Gastroesophageal sphincter (tissue), 4 donors: ENCODE data around the gene ZNF74. TPM values are rescaled to one million over a fixed set of nuclear protein-coding genes. Genes with fewer than 3 reads are reported as not detected.
A peak's percentile ranks its signal among the peaks of the same experiment; 100 is the strongest.

Experiments used
- ATAC-seq: fragments of 150-250 bp; one replicate; pipeline ENCODE4 v1.9.1; 2016; ENCODE audit warnings: mild to moderate bottlenecking, moderate library complexity
- H3K27ac ChIP-seq, 4 donors: fragments of 200-600 bp; sonication (generic) in 3 of 4; 1 replicate in 3 of 4; 2 replicates in 1 of 4; pipeline ENCODE4 v1.5.1; 2016 to 2019
- H3K27me3 ChIP-seq: fragments of 200-600 bp; sonication (generic); one replicate; pipeline ENCODE4 v1.5.1; 2019
- H3K36me3 ChIP-seq, 2 donors: fragments of 200-600 bp; sonication (generic); one replicate each; pipeline ENCODE4 v1.5.1; 2019; ENCODE audit warnings: control low read depth in 1 of 2
- H3K4me1 ChIP-seq, 3 donors: fragments of 200-600 bp; sonication (generic); 1 replicate in 2 of 3; 2 replicates in 1 of 3; pipeline ENCODE4 v1.5.1; 2016 to 2019; ENCODE audit warnings: control low read depth in 2 of 3
- H3K4me3 ChIP-seq, 2 donors: fragments of 200-600 bp; sonication (generic); one replicate each; pipeline ENCODE4 v1.5.1; 2019; ENCODE audit warnings: mild to moderate bottlenecking in 1 of 2, moderate library complexity in 1 of 2
- H3K9me3 ChIP-seq, 3 donors: fragments of 200-600 bp; sonication (generic); one replicate each; pipeline ENCODE4 v1.5.1; 2017 to 2019; ENCODE audit warnings: control low read depth in 2 of 3
- EP300 ChIP-seq: sonication (generic); formaldehyde crosslinking; IDR thresholded peaks from one replicate; pipeline ENCODE4 v1.6.1; 2017; ENCODE audit warnings: antibody characterized with exemption, mild to moderate bottlenecking
- POLR2A ChIP-seq, 2 donors: fragments of 450-650 bp; IDR thresholded peaks; one replicate each; pipeline ENCODE4 v1.6.1; 2017; ENCODE audit warnings: antibody characterized with exemption in 2 of 2, mild to moderate bottlenecking in 2 of 2, moderate library complexity in 1 of 2
- POLR2AphosphoS5 ChIP-seq: sonication (generic); formaldehyde crosslinking; IDR thresholded peaks from one replicate; pipeline ENCODE4 v1.6.1; 2017; ENCODE audit warnings: antibody characterized with exemption
- WGBS, 2 donors: methylation state at CpG; one replicate each; pipeline ENCODE4 v1.1.5; 2018; ENCODE audit warnings: low coverage in 1 of 2; 5-methylcytosine and 5-hydroxymethylcytosine counted together
- total RNA-seq, 4 donors: library from RNA; depleted of rRNA; stranded (reverse); fragments of >200 nt; gene quantifications; one replicate each; pipeline ENCODE4 v1.1.0, GENCODE V29; 2016
- TF ChIP-seq, protein P1 (sequence below), 4 experiments: fragments of 200-600 bp in 2 of 4; fragments of 450-650 bp in 2 of 4; sonication (generic) in 1 of 4; IDR thresholded peaks; one replicate each; pipeline ENCODE4 v1.5.1; 2017 to 2019; ENCODE audit warnings: antibody characterized with exemption in 4 of 4, mild to moderate bottlenecking in 2 of 4, moderate library complexity in 2 of 4

ZNF74 gene
- total RNA-seq, 4 donors from 2014 or later: 8.6 to 19.9 (median 11.1) TPM

DNA sequence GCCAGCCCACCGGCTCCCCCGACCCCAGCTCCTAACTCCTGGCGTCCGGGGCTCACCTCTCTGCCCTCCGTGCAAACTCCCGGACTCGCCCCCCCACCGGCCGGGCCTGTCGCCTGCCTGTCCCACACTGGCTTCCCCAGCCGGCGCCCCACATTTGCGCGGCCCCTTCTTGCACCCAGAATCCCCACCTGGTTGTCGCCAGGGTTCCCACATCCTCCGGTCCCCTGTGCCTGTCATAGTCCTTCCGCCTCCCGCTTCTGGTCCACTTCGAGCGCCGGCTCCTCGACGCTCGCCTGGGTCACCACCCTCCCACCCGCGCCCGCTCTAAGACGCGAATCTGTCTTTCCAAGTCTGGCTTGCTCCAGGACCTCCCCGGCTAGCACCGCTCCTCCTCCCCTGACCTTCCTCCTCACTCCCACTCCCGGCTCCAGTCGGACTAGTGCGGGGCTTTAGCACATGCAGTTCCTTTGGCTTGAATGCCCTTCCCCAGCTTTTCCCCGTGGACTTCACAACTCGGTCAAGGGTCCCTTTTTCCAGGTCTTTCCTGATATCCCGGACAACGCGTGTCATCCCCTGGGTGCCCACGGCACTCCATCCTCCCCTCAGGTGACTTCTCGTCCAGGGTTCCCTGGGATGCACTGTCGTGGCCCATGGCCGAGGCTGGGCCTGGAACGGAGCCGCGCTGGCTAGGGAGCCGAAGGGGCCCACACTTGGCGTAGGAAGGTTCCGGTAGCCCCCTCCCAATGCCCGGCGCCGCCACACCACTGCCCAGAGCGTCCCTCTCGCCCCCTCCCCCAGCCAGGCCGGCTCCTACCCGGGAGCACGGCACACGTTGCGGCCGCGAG is 43.0 kb downstream of the ZNF74 start:
- TF ChIP-seq, protein P1, sequence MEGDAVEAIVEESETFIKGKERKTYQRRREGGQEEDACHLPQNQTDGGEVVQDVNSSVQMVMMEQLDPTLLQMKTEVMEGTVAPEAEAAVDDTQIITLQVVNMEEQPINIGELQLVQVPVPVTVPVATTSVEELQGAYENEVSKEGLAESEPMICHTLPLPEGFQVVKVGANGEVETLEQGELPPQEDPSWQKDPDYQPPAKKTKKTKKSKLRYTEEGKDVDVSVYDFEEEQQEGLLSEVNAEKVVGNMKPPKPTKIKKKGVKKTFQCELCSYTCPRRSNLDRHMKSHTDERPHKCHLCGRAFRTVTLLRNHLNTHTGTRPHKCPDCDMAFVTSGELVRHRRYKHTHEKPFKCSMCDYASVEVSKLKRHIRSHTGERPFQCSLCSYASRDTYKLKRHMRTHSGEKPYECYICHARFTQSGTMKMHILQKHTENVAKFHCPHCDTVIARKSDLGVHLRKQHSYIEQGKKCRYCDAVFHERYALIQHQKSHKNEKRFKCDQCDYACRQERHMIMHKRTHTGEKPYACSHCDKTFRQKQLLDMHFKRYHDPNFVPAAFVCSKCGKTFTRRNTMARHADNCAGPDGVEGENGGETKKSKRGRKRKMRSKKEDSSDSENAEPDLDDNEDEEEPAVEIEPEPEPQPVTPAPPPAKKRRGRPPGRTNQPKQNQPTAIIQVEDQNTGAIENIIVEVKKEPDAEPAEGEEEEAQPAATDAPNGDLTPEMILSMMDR (IDR thresholded peaks at IDR 0.05): no peak
- TF ChIP-seq POLR2A (IDR thresholded peaks at IDR 0.05): no peak
- TF ChIP-seq POLR2AphosphoS5: no peak
- no peak for TF ChIP-seq EP300
- Histone ChIP-seq H3K4me3 (peak overlapping the region; percentile 48 to 80), H3K9me3 (no peaks in the 10 kb centered on the region), H3K4me1 (peaks cover 0 to 71% (median 15%) of the 10 kb centered on the region in 3 donors), H3K27ac (peak overlapping the region; percentile 49 to 88 (median 84)), H3K27me3 (peaks cover 13% of the 10 kb centered on the region), H3K36me3 (peaks cover 0 to 6% of the 10 kb centered on the region in 2 donors)
- 0% methylated on average over 9 to 14 of the region's 61 CpGs for WGBS, 2 donors
- peak; percentile 4 for ATAC-seq

DNA sequence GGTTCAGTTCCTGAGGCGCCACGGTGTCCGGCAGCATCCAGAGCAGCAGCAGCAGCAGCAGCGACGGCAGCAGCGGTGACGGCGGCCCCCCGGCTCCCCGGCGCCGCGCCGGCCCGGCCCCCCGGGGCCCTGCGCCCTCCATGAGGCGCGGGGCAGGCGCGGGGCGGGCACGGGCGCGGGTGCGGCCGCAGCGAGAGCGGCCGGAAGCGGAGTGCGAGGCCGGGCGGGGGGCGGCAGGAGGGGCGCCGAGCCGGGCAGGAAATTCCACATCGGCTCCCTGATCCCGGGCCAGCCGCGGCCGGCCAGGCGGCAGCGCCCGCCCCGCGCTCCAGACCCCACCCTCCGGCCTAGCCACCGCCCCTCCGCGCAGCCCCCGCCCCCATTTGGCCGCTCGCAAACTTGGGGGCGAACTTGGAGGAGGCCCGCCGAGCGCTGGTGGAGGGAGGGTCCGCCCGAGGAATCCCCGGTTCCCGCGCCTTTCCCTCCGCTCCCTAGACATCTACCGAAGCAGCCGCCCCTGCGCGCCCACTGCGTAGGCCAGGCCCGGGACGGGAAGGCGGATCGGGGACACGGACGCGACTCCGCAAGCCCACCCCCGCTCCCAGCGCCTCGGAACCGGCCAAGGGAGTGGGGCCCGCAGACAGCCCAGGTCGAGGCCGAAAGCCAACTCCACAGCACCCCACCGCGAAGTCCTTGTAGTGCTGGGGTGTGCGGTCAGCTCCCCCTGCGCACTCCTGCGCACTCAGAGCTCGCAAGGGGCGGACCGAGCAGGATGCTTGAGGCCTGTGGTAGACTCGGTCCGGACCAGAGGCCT is 43.9 kb downstream of the ZNF74 start, which contains the start of gene SCARF2:
SCARF2 (minus strand) TSS at position 213 of the 814 bp plus-strand sequence; CDS start at position 142, 71 bp downstream.
- Histone ChIP-seq H3K4me1 (peaks cover 0 to 75% (median 15%) of the 10 kb centered on the region in 3 donors), H3K4me3 (peak within 1 kb of the TSS; percentile 48 to 80), H3K9me3 (no peaks in the 10 kb centered on the region), H3K36me3 (peaks cover 0 to 14% of the 10 kb centered on the region in 2 donors), H3K27ac (peak within 1 kb of the TSS; percentile 59 to 88 (median 84)), H3K27me3 (peaks cover 12% of the 10 kb centered on the region)
- WGBS, 2 donors: no CpG with 5 or more reads among the region's 95 CpGs
- TF ChIP-seq EP300 (no peak), POLR2AphosphoS5 (peak; percentile 20), POLR2A (IDR thresholded peaks at IDR 0.05) (peak in 1 of 2 donors; percentile 56)
- TF ChIP-seq, protein P1 (IDR thresholded peaks at IDR 0.05): no peak
- peak; percentile 89 for ATAC-seq

DNA sequence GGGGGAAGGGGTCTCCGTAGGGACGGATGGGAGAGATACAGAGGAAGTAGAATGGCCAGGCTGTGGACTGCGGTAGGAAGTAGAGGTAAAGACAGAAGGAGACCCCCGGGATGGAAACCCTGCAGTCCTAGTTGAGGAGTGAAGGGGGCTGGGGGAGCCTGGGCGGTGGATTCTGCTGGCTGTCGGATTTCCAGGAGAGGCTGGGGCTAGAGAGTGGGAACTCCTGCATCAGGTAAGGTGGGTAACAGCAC is 44.4 kb downstream of the ZNF74 start:
- WGBS, 2 donors: 33% methylated on average over 3 of the region's 6 CpGs

DNA sequence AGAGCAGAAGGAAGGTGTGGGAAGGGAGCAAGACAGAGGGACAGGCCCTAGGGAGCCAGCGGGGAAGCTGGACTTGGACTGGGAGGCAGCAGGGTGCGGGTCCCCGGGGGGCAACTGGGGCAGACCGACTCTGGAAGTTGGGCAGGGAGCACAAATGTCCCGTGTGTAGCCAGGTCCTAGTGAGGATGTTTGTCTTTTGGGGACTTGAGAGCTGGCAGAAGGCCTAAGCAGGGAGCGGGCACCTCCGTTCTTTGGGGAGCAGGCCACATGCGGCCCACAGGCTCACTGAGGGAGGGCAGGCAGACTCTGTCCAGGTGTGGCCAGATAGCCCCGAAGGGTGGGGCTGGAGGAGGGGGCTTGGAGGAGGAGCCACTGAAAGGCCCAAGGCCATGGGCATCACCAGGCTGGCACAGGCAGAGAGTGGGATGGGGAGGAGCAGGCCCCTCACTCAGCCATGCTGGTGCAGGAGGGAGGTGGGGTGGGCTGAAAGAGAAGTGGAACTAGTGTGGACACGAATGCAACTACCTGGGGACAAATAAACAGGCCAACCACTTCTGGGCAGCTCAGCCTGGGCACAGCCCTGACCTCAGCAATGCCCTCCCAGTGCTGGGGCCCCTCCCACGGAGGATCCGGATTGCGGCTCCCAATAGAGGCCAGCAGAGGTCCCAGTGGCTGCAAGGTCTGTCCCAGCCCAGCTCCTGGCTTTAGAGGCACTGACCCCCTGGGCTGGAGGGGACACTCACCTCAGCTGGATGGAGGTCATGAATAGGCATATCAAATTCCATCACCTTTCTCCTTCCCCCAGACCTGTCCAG is 44.9 kb downstream of the ZNF74 start:
- Histone ChIP-seq H3K4me1 (peaks cover 0 to 74% (median 15%) of the 10 kb centered on the region in 3 donors), H3K4me3 (peak overlapping the region; percentile 48 to 80), H3K36me3 (peaks cover 0 to 25% of the 10 kb centered on the region in 2 donors), H3K9me3 (no peaks in the 10 kb centered on the region), H3K27me3 (peaks cover 12% of the 10 kb centered on the region), H3K27ac (peak overlapping the region; percentile 59 to 88 (median 84))
- no peak for TF ChIP-seq POLR2A (IDR thresholded peaks at IDR 0.05)
- TF ChIP-seq, protein P1 (IDR thresholded peaks at IDR 0.05): peak in 2 of 4 experiments; percentile 3 to 16
- WGBS, 2 donors: 39% methylated on average over 9 of the region's 13 CpGs; no CpG with 5 or more reads in 1 of the 2 donors
- ATAC-seq: no peak

More for the DNA sequence above, 44.4 kb downstream of the ZNF74 start:
- no peak for ATAC-seq
- H3K9me3 ChIP-seq: no peaks in the 10 kb centered on the region
- H3K27ac ChIP-seq: peak overlapping the region; percentile 59 to 88 (median 84)
- peaks cover 0 to 75% (median 15%) of the 10 kb centered on the region in 3 donors for H3K4me1 ChIP-seq
- peaks cover 12% of the 10 kb centered on the region for H3K27me3 ChIP-seq
- peak overlapping the region; percentile 48 to 80 for H3K4me3 ChIP-seq
- TF ChIP-seq POLR2A (IDR thresholded peaks at IDR 0.05) (no peak), EP300 (no peak), POLR2AphosphoS5 (no peak)
- TF ChIP-seq, protein P1 (IDR thresholded peaks at IDR 0.05): no peak
- peaks cover 0 to 20% of the 10 kb centered on the region in 2 donors for H3K36me3 ChIP-seq
